Renal cortical epithelial cell (primary cell): ENCODE measurements around the gene INTS1. TPM values are rescaled to one million over a fixed set of nuclear protein-coding genes. Genes with fewer than 3 reads are reported as not detected.

Source experiments
- DNase-seq: peaks from one replicate; pipeline ENCODE4 v3.0.0-alpha.2; 2011; ENCODE audit warnings: low read depth
- total RNA-seq: library from RNA; depleted of rRNA; stranded (reverse); fragments of >200 nt; gene quantifications from 2 replicates; pipeline ENCODE4 v1.2.3, GENCODE V29; 2014

The INTS1 gene
- total RNA-seq, 1 donor from 2014 or later = 77.9 TPM

DNA sequence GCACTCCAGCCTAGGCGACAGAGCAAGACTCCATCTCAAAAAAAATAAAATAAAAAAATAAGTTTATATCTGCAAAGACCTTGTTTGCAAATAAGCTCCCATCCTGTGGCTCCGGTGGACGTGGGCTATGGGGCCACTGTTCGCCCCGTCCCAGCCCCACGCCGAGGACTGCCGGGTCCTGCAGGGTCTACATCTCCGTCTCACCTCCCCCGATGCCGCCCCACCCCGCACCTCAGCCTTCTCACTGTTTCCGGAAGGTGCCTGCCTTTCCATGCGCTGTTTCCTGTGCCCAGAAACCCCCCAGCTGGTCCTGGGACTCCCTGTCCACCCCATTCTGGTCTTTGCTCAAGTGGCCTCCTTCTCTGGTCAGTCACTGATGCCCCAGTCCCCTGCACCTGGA, 5.0 kb upstream of the INTS1 start:
- DNase-seq = no peak

- no peak for DNase-seq
These were observed 4.1 kb upstream of the INTS1 start for GRCh38 chr7:1508277-1508758.

GRCh38 chr7:1505731-1506550, 1.8 kb upstream of the INTS1 start:
- peak; percentile 3 for DNase-seq

DNA sequence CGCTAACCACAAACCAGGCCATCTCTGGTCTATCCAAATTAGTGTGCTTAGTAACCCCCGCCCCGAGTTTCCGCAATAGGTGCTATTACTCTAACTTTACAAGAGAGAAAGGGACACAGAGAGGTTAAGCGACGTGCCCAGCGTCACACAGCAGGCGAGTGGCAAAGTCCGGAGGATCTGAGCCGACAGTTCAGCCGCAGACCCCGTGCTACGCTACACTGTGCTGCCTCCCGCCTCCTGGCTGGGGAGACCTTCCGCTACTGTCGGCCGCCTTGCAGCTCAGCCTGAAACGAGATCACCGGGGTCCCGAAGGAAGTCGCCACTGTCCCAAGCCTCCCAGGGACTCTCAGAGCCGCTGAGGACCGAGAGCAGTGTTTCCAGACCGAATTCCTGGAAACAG, 799 bp downstream of the INTS1 start:
- no peak for DNase-seq

GRCh38 chr7:1502845-1503244, 1.3 kb downstream of the INTS1 start:
- DNase-seq = no peak

DNA sequence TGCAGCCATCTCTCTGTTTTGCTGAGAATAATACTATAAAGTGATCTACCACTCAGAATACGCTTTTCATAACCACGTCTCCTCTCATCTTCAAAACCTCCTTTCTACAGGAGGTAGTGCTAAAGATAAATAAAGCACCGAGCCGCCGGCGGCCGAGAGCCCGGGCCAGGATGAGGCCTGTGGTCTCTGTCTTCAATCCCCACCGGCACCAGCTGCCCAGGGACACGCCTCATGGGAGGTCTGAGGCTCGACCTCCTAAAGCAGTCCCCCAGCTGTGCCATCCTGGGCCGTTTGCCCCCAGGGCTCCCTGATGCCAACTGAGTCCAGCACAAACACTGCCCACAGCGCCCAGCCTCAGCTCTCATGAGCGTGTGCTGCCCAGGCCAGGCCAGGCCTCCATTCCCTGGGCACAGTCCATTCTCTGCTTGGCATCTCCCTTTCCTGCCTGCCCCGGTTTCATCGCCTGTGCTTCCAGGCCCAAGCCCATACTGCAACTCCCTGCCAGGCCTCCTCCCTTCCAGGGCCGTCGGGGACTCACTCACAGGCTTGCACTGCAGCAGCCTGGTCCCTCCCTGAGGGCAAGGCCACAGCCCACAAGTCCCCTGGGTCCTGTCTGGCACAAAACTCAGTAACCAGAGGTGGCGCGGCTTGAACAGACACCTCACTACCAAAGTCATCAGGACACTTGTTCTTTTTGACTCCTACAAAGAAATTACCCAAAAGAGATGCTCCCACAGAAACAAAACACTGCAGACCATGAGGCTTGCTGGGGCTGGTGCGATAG, 2.5 kb downstream of the INTS1 start:
- DNase-seq = no peak

DNA sequence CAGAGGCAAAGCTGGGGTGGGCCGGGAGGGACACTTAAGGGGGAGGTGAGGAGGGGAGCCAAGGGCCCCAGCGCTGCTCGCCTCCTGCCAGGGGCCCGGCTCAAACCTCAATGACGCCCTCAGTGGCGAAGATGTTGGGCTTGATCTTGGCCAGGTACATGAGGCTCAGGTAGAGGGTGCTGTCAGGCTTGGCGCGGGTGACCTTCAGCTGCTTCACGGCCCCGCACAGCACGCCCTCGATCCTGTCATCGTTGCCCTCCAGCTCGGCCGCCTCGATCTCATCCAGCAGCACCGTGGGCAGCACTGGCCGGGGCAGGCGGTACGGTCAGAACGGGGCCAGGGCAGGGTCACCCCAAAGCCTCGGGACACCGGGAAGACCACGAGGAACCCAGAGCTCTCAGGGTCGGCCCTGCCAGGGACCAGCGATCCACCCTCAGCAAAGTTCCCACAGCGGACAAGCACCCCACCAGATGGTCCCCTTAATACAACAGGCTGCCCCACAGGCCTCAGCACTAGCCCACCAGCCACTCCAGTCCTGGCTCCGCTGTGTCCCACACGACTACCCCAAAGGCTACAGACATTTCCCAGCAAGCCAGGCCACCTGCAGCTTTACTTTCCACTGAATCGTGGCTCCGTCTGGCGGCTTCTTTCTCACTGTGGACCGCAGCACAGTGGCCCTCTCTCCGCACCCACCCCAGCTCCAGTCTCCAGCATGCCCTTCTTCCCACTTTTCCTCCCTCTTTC, 4.0 kb downstream of the INTS1 start:
- no peak for DNase-seq

DNA sequence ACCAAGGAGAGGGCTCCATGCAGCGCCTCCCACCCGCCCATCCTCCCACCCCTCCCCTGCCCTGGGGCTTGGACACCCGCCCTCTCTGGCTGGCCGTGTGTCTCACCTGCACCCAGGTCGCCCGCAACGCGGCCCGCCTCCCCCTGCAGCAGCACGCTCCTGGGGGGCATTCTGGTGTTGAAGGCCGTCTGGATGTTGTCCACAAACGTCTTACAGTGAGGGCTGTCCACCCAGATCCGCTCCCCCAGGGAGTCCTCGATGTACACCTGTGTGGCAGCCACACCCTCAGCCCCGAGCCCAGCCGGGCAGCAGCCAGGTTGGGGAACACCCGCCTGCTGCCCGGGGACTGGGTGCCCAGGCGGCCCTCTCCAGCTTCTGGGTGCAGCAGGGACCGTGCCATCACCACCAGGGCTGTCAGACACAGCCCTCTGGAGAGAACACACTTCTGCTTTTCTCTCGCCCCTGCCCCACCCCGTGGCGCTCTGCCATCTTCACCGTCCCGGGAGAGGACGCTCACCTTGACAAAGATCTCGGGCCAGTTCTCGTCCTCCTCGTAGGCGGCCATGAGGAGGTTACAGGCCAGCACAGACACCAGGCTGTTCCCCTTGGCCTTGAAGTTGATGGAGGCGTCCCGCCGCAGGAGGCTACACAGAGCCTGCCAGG, 4.7 kb downstream of the INTS1 start:
- no peak for DNase-seq

DNA sequence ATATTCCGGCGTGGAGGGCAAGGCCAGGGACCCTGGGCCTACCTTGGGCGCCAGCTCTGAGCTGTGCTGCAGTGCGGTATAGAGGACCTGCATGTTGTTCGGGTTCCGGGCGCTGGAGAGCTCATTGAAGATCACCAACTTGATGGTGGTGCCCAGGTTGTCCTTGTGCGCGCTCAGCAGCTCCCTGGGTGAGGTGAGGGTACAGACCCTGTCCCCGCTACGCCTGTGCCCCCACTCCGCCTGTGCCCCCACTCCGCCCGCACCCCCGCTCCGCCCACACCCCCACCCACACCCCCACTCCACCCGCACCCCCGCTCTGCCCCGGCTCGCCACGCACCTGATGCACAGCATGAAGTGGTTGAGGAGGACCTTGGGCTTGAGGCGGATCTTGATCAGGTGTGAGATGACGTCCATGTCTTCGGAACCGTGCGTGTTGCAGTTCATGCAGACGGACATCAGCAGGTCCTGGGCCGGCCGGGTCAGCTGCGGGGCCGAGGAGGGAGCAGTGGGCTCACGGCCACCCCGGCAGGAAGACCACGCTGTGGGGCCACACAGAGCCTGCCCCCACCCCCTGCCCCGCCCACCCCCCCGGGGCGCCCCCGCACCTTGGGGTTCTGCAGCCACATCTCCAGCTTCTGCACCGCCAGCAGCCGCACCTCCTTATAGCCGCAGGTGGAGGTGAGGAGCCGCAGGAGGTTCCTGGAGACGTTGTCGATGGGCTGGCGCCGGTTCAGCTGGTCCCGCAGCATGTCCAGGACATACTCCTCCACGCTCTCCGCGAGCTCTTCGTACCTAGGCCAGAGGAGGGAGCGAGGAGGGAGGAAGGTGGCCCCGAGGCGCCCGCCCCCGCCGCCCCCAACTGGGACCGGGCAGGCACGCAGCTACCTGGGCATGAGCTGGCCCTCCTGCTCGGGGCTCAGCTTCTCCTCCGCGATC, 5.6 kb downstream of the INTS1 start:
- DNase-seq = no peak

DNA sequence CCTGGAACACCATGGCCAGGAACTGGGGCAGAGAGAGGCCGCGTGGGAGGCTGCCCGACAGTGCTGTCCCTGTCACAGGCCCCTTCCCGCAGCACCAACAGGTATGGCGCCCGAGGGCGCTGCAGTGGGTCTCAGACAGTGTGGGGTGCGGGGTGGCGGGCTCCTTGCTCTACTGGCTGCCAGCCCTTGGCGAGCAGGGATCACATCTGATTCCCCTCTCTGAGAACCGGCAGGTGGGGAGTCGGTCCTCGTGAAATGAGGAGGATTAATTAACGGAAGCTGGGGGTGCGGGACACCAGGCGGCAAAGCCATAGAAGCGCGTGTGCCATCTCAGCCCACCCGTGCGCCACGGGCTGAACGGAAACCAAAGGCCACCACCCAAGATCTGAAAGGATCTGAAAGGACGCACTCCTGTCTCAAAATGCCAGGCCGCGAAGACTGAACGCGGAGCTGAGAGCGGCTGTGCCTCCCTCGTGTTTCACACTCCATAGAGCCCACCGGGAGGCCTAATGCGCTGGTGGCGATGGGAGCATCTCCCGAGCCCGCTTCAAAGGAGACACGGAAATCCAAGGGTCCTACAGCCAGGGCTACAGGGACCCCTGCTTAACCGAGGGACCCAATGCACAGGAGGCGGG, 6.8 kb downstream of the INTS1 start:
- no peak for DNase-seq

GRCh38 chr7:1496531-1497292, 7.5 kb downstream of the INTS1 start:
- DNase-seq = no peak

GRCh38 chr7:1495564-1496242, 8.5 kb downstream of the INTS1 start:
- no peak for DNase-seq

DNA sequence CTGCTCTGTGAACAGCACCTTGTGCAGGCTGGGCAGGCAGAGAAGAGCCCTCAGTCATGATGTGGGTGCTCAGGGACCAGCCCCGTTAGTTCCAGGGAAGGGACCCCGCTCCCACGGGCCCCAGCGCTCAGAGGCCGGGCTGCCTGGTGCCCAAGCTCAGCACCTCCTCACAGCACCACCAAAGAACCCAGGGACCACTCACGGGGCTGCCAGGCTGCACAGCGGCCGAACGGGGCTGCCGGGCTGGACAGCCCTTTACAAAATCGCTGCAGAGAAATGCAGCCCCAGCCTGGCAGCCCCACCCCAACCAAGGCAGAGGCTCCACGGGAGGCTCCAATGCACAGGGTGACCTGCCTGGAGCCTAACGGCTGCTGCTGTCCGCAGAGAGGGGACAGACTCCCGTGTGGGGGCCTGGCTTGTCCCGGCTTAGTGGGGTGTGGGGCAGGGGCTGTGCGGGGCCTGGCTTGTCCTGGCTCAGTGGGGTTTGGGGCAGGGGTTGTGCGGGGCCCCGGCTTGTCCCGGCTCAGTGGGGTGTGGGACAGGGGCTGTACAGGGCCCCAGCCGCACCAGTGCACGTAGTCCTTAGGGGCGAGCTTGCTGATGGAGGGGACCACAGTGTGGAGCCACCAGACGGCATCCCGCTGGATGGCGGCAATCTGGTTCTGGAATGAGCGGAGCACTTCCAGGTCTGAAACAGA, 9.2 kb downstream of the INTS1 start:
- no peak for DNase-seq

DNA sequence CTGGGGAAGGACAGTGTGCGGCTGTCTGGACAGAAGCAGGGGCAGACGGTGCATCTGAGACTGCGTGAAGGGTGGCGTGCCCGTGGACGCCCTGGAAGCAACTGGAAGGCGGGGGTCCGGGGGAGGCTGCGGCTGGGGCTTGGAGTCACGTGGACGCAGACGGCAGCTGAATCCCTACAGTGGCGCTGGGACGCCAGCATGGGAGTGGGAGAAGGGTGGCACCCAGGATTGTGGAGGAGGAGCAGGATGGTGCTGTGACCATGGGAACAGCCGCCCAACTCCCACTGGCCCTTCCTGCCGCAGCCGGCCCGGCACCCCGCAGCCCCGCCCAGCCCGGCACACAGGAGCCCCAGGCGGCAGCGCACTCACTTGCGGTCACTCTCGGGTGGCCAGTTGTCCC, 9.7 kb downstream of the INTS1 start:
- no peak for DNase-seq

DNA sequence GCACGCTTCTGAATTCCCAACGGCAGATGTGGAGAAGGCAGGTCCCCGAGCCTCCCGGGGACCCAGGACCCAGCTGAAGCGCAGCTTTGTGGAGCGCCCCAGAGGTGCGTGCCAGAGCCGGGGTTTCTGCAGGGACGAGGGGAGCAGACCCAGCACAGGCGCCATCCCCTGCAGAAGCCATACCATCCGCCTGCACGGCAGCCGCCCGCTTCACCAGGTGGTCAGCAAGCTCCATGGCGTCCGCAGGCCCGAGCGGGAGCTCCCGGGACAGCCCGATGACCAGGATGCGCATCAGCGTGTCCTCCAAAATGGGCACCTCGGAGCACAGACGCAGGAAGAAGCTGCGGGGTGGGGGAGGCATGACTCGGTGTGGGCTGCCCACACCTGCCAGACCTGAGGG, 10.6 kb downstream of the INTS1 start:
- no peak for DNase-seq

- DNase-seq = no peak
These were observed 11.1 kb downstream of the INTS1 start for GRCh38 chr7:1493129-1493528.

DNA sequence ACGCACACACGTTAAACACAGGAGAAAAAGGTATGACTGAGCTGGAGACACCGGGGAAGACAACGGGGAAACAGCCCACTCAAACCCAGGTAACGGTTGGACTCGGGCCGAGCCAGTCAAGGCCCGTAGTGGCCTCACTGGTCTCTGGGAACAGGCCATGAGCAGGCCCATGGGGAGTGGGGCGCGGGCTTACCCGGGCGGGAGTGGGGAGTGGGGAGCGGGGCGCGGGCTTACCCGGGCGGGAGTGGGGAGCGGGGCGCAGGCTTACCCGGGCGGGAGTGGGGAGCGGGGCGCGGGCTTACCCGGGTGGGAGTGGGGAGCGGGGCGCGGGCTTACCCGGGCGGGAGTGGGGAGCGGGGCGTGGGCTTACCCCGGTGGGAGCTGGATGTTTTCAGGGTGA, 11.5 kb downstream of the INTS1 start:
- no peak for DNase-seq

DNA sequence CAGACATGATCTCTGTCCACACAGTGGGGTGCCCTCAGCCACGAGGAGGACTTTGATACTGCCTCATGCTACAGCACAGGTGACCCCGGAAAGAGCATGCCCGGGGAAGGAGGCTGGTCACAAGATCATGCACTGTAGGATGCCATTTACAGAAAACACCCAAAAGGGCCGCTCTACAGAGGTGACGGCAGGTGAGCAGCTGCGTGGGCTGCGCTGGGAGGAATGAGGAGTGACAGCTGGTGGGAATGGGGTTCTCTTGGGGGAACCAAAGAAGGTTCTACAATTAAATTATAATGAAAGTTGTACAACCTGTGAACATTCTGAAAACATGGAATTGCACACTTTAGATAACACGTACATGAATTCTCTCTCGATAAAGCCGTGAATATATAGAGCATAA, 12.0 kb downstream of the INTS1 start:
- no peak for DNase-seq
